Activated T-helper 1 cell treated with anti-CD3 and anti-CD28 coated beads, Interleukin-12 subunit alpha, Interleukin-12 subunit beta, Interleukin-2, Interleukin-4 antibody, amounts not matched to agents 30 ng/mL and 10 ng/mL and 1 ng/mL, durations not matched to agents 14 hours and 24 hours and 36 hours (primary cell): ENCODE data around the gene DDX41. TPM values are rescaled to one million over a fixed set of nuclear protein-coding genes. Genes with fewer than 3 reads are reported as not detected.
"Not testable (repeated sequence)": the region's sequence is repeated elsewhere in the genome, so short reads cannot be mapped to it uniquely, and the experiment has no call there.

Experiments used
- DNase-seq: peaks from one replicate; pipeline ENCODE4 v3.0.0; 2021; ENCODE audit warnings: low spot score
- H3K27ac Mint-ChIP-seq: one replicate; pipeline ENCODE4 v1.8.0; 2021; ENCODE audit warnings: mild to moderate bottlenecking, mixed read lengths
- H3K27me3 Mint-ChIP-seq: one replicate; pipeline ENCODE4 v1.8.0; 2022; ENCODE audit warnings: mild to moderate bottlenecking, moderate library complexity, mixed read lengths; ENCODE audit not compliant: insufficient read depth
- H3K36me3 Mint-ChIP-seq: one replicate; pipeline ENCODE4 v1.8.0; 2021; ENCODE audit warnings: low read depth, mixed read lengths
- H3K4me1 Mint-ChIP-seq: one replicate; pipeline ENCODE4 v1.8.0; 2021; ENCODE audit warnings: low read depth, mixed read lengths
- H3K4me3 Mint-ChIP-seq: one replicate; pipeline ENCODE4 v1.8.0; 2021; ENCODE audit warnings: mild to moderate bottlenecking, moderate library complexity, mixed read lengths
- H3K9me3 Mint-ChIP-seq: one replicate; pipeline ENCODE4 v1.8.0; 2021; ENCODE audit warnings: mixed read lengths
- intact Hi-C: fragments of 100-400 bp; cut with micrococcal nuclease; formaldehyde crosslinking; loops from one replicate; pipeline ENCODE4 v1.15.1; 2024
- total RNA-seq: library from RNA; stranded (reverse); gene quantifications from 2 replicates; pipeline ENCODE4 v1.2.3, GENCODE V29; 2022

DDX41 gene
- total RNA-seq, 1 donor from 2014 or later: 166 TPM

GRCh38 chr5:177548495-177548894 is 31.7 kb upstream of the DDX41 start:
- no peak overlapping the region for H3K4me3 Mint-ChIP-seq
- intact Hi-C loops: no loop called here
- H3K9me3 Mint-ChIP-seq: no peaks in the 10 kb centered on the region
- no peak overlapping the region for H3K27ac Mint-ChIP-seq
- H3K27me3 Mint-ChIP-seq: no peaks in the 10 kb centered on the region
- no peak for DNase-seq
- peaks cover 22% of the 10 kb centered on the region for H3K36me3 Mint-ChIP-seq
- H3K4me1 Mint-ChIP-seq: peaks cover 29% of the 10 kb centered on the region

- H3K4me3 Mint-ChIP-seq: no peak overlapping the region
- no peaks in the 10 kb centered on the region for H3K9me3 Mint-ChIP-seq
- intact Hi-C loops: no loop called here
- DNase-seq: no peak
- H3K4me1 Mint-ChIP-seq: peaks cover 26% of the 10 kb centered on the region
- H3K36me3 Mint-ChIP-seq: peaks cover 23% of the 10 kb centered on the region
- H3K27me3 Mint-ChIP-seq: no peaks in the 10 kb centered on the region
- H3K27ac Mint-ChIP-seq: no peak overlapping the region
Observed at GRCh38 chr5:177547736-177548135, 31.0 kb upstream of the DDX41 start.

DNA sequence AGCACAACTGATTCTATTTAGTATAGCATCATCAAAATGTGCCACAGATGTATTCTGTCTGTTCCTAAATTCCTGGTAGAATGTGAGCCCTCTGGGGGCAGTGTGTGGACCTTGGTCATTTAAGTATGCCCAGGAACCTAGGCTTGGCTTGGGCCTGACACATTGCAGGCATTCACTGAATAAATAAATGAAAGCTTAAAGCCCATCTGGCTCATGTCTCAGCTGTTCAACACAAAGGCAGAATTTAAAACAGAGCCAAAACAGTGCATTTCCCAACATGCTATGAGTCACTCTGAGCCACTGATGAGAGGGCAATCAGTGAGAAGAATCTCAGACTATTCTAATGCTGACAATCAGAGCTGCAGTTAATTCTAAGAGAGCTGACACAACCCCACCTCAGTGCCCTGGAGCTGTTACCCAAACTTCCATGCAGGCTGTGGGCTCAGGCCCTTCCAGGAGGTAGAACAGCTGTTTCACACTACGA is 29.5 kb upstream of the DDX41 start:
- Mint-ChIP-seq H3K9me3 (no peaks in the 10 kb centered on the region), H3K4me1 (peaks cover 17% of the 10 kb centered on the region), H3K36me3 (peaks cover 21% of the 10 kb centered on the region), H3K27ac (no peak overlapping the region), H3K4me3 (no peak overlapping the region), H3K27me3 (no peaks in the 10 kb centered on the region)
- no peak for DNase-seq
- intact Hi-C loops: no loop called here

GRCh38 chr5:177545487-177546257 is 28.9 kb upstream of the DDX41 start:
- Mint-ChIP-seq H3K27me3 (no peaks in the 10 kb centered on the region), H3K4me1 (peaks cover 17% of the 10 kb centered on the region), H3K9me3 (no peaks in the 10 kb centered on the region), H3K27ac (no peak overlapping the region), H3K36me3 (peaks cover 19% of the 10 kb centered on the region), H3K4me3 (no peak overlapping the region)
- DNase-seq: no peak
- intact Hi-C loops: no loop called here

DNA sequence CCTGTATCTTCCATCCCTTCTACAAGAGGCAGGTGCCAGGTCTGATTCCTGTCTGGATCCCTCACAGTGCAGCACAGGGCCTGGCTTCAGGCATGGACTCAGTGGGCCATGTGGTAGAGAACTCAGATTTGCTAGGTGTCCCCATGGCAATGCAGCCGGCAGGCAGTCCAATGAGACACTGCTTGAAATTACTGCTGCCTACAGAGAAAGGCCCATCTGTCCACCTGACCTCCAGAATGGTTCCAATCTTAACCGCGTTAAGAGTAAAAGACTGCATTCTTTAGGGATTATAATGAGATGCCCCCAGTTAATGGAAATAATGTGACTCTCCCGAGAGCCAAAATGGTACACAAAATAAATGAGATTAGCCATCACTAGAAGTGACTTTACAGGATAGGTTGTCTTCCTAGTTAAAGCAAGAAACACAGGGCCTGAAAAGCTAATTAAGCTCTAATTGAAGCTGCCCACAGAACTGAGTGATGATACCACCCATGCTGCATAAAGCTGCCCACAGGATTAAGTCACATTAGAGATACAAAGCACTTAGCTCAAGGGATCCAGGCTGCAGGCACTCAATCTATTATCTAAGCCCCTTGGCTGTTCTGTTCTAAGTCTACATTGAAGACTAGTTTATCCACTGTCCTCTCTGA is 26.2 kb upstream of the DDX41 start:
- Mint-ChIP-seq H3K27ac (no peak overlapping the region), H3K36me3 (peaks cover 17% of the 10 kb centered on the region), H3K4me1 (peaks cover 13% of the 10 kb centered on the region), H3K27me3 (no peaks in the 10 kb centered on the region), H3K4me3 (no peak overlapping the region), H3K9me3 (no peaks in the 10 kb centered on the region)
- intact Hi-C loops: no loop called here
- no peak for DNase-seq

DNA sequence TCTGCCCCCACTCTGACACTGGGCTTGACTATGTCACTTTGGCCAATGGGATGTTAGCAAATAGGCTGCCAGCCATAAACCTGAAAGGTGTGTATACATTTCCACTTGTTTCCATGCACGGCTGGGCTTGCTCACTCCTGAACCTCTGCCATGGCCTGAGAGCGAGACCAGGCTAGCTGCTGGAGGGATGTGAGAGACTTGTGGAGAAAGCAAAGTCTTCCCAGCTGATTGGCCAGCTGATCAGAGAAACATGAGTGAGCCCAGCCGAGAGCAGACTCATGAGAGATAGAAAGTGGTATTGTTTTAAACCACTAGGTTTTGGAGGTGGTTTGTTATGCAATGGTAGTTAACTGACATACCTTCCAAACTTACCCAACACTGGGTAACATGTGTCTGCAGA is 23.7 kb upstream of the DDX41 start:
- Mint-ChIP-seq H3K4me3 (no peak overlapping the region), H3K4me1 (peaks cover 6% of the 10 kb centered on the region), H3K27me3 (peaks cover 2% of the 10 kb centered on the region), H3K36me3 (peaks cover 16% of the 10 kb centered on the region), H3K27ac (no peak overlapping the region), H3K9me3 (no peaks in the 10 kb centered on the region)
- intact Hi-C loops: no loop called here
- DNase-seq: no peak

GRCh38 chr5:177539411-177539810 is 22.6 kb upstream of the DDX41 start:
- peaks cover 20% of the 10 kb centered on the region for H3K36me3 Mint-ChIP-seq

DNA sequence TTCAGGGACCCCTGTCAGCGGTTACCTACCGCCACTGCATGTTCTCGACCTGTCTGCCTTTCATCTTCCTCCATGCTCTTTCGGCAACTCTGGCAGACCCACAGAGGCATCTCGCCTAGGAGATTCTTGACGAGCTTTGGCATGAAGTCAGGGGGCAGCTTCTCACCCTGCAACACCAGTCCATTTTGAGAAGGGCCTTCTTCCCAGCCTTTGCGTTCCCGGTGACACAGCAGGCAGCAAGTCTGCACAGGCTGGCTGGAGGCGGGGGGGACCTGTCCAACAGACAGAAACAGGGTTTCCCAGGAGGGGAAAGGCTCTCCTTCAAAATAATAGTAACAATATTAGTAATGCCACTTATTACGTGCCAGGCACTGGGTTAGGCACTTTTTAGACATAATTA is 22.1 kb upstream of the DDX41 start:
- DNase-seq: no peak
- H3K4me1 Mint-ChIP-seq: peaks cover 6% of the 10 kb centered on the region
- peaks cover 2% of the 10 kb centered on the region for H3K27me3 Mint-ChIP-seq
- intact Hi-C loops: no loop called here
- no peak overlapping the region for H3K27ac Mint-ChIP-seq
- no peaks in the 10 kb centered on the region for H3K9me3 Mint-ChIP-seq
- H3K36me3 Mint-ChIP-seq: peaks cover 22% of the 10 kb centered on the region
- H3K4me3 Mint-ChIP-seq: no peak overlapping the region

More at GRCh38 chr5:177539411-177539810, 22.6 kb upstream of the DDX41 start:
- DNase-seq: no peak
- no peak overlapping the region for H3K4me3 Mint-ChIP-seq
- H3K9me3 Mint-ChIP-seq: no peaks in the 10 kb centered on the region
- intact Hi-C loops: no loop called here
- peaks cover 2% of the 10 kb centered on the region for H3K27me3 Mint-ChIP-seq
- peaks cover 6% of the 10 kb centered on the region for H3K4me1 Mint-ChIP-seq
- H3K27ac Mint-ChIP-seq: peak overlapping the region; percentile 14

DNA sequence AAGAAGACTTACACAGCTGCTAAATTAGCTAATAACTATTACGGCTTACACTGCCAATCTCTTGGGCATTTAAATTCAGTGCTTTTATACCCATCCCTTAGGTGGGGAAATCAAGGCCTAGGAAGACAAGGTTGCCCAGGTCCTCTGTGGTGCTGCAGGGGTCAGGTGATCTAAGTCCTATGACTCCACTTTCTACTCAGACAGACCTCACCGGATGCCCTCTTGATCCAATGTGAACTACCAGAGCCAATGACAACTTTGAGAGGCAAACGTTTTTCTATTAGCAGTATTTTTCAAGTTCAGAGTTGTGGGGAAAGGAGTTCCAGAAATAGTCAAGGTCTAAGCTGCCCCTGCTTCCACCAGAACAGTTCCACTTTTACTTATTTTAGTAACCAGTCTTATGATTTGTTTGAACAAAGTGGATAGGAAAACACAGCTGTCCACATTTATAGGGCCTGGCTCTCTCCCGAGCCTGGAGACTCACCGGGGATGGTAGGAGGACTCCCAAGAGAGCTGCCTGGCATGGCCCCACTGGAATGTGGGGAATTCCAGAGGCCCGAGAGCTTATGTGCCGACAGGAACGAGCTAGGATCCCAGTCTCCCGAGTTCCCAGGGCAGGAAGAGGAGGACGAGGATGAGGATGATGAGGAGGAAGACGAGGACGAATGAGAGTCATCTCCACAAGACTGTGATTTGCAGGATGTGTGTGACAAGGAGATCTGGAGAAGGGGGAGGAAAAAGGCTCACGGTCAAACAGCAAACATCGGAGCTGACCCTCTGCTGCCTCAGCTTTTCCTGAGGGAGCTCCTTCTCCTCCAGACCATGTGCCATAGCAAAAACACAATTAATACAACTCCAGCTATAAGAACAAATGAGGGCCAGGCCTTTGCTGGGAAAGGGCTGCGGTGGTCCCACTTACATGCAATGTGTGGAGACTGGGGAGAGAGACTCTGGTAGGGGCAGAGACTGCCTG is 20.9 kb upstream of the DDX41 start:
- H3K4me3 Mint-ChIP-seq: no peak overlapping the region
- H3K27ac Mint-ChIP-seq: peak overlapping the region; percentile 8
- peaks cover 22% of the 10 kb centered on the region for H3K36me3 Mint-ChIP-seq
- no peaks in the 10 kb centered on the region for H3K9me3 Mint-ChIP-seq
- peaks cover 2% of the 10 kb centered on the region for H3K27me3 Mint-ChIP-seq
- peaks cover 2% of the 10 kb centered on the region for H3K4me1 Mint-ChIP-seq
- intact Hi-C loops: no loop called here
- DNase-seq: no peak

DNA sequence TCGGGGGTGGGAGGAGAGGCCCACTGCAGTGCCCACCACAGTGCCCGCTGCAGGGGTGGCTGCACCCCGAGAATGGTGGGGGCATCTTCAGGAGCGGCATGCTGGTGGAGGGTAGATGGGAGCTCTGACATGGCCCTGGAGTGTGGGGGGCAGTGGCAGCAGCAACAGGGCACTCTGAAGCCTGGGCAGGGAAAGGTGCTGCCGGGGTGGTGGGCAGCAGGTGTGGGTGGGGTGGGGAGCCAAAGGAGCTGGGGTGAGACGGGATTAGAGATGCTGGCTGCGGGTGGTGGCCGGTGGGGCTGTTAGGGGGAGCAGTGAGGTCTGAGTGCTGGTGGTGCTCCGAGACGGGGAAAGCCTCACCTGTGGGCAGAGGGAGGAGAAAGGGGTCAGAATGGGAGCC is 19.6 kb upstream of the DDX41 start:
- intact Hi-C loops: no loop called here
- Mint-ChIP-seq H3K9me3 (no peaks in the 10 kb centered on the region), H3K4me3 (no peak overlapping the region), H3K4me1 (no peaks in the 10 kb centered on the region), H3K36me3 (peaks cover 23% of the 10 kb centered on the region), H3K27ac (no peak overlapping the region), H3K27me3 (peaks cover 2% of the 10 kb centered on the region)
- no peak for DNase-seq

DNA sequence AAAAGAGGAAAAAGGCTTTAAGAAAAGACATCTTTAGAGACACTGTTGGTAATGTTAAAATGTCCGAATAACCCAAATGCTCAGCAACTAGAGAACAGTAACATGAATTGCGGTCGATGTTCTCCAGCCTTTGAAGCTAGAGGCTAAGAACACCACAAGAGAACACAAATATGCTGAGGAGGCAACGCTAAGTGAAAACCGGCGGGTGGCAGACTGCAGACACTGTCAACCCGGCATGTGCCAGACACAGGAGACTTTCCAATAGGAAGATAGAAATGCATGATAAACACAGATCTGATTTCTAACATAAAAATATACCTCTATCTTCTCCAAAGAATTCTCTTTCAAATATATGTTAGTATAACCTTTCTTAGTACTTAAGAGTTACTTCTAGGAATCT is 18.4 kb upstream of the DDX41 start:
- H3K4me1 Mint-ChIP-seq: no peaks in the 10 kb centered on the region
- H3K4me3 Mint-ChIP-seq: no peak overlapping the region
- intact Hi-C loops: no loop called here
- H3K27ac Mint-ChIP-seq: no peak overlapping the region
- H3K36me3 Mint-ChIP-seq: peaks cover 30% of the 10 kb centered on the region
- no peak for DNase-seq
- peaks cover 2% of the 10 kb centered on the region for H3K27me3 Mint-ChIP-seq
- H3K9me3 Mint-ChIP-seq: no peaks in the 10 kb centered on the region

DNA sequence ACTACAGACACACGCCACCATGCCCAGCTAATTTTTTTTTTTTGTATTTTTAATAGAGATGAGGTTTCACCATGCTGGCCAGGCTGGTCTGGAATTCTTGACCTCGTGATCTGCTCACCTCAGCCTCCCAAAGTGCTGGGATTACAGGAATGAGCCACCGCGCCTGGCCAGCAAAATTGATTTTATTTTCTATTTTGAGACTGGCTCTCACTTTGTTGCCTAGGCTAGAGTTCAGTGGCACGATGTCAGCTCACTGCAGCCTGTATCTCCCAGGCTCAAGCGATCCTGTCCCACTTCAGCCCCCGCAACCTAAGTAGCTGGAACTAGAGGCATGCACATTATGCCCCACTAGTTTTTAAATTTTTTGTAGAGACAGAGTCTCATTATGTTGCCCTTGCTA is 17.7 kb upstream of the DDX41 start:
- H3K9me3 Mint-ChIP-seq, H3K27me3 Mint-ChIP-seq, H3K4me1 Mint-ChIP-seq, H3K27ac Mint-ChIP-seq, H3K4me3 Mint-ChIP-seq, intact Hi-C loops, DNase-seq: not testable (repeated sequence)
- H3K36me3 Mint-ChIP-seq: peaks cover 31% of the 10 kb centered on the region
